Stimulated activated CD4-positive, alpha-beta T cell treated with anti-CD3 and anti-CD28 coated beads, Interleukin-1b, Interleukin-23, amount 100 ng/mL, for 1 hour (primary cell): Measurements from ENCODE around the gene ZC3H8.
A peak's percentile ranks its signal among the peaks of the same experiment; 100 is the strongest.

Experiments
- DNase-seq, 2 donors: peaks; one replicate each; pipeline ENCODE4 v3.0.0-alpha.2; 2020; ENCODE audit warnings: low read depth in 2 of 2

The ZC3H8 gene

GRCh38 chr2:112195167-112195766 is 59.6 kb downstream of the ZC3H8 start:
- no peak for DNase-seq

- DNase-seq, result no peak
Measured at GRCh38 chr2:112194482-112194881, 60.4 kb downstream of the ZC3H8 start.

GRCh38 chr2:112194028-112194427 is 60.8 kb downstream of the ZC3H8 start:
- DNase-seq, result no peak

DNA sequence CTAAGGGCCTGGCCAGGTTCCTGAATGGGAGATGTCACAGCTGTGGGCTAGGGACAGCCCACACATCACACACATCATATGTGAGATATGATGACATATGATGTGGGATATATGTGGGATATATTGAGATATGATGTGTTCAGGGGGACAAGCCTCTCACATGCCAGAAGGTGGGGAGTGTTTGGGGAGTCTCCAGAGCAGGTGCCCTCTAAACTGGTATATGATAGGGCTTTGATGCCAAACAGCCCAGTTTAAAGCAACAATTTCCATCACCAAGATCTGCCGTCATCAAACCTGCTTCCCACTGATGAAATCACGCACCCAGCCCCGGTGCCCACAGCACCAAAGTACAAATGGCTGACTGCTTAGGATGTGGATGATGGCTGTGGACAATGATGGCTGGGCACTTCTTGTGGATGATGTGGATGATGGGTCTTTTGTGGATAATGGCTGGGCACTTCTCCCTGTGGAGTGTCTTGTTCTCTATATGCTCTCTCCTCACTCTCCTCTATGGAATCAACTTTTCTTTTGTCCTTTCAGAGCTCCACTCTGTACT is 65.8 kb downstream of the ZC3H8 start:
- no peak for DNase-seq

GRCh38 chr2:112187805-112188596 is 66.8 kb downstream of the ZC3H8 start:
- DNase-seq, result peak; percentile 44 to 70

- DNase-seq, result no peak
Measured at GRCh38 chr2:112187046-112187715, 67.7 kb downstream of the ZC3H8 start.

GRCh38 chr2:112185131-112185530 is 69.7 kb downstream of the ZC3H8 start:
- no peak for DNase-seq

GRCh38 chr2:112184121-112184520 is 70.7 kb downstream of the ZC3H8 start:
- DNase-seq, result no peak

DNA sequence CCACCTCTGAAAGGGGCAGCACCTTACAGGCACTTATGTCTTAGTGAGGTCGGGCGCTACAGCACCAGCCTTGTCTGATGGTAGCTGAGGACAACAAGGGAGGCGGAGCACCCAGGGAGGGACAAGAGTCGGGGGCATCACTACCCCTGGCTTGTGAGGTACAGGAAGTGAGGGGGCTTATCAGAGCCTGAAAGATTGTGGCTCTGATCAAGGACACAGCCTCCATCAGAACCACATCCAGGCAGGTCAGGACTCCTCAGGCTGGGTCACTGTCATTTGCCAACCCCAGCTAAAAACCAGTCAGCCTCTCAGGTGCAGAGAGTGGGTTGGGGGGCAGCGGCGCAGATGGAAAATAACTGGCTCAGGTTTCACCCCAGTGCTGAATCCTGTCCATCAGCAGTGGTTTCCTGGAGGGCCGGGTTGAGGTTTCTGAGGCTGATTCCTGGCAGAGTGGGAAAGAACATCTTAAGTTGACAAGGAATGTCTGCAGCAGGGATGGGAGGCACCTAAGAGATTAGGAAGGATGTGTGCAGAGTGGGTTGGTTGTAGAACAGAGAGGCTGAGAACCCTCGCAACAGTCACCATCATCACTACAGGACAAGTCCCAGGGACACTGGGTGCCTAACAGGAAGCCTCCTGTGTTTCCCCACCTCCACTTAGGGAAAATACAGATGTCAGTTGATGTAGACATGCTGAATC is 71.4 kb downstream of the ZC3H8 start:
- DNase-seq, result no peak

- DNase-seq, result peak in 1 of 2 donors; percentile 21
Measured at GRCh38 chr2:112182581-112183034, 72.2 kb downstream of the ZC3H8 start.

GRCh38 chr2:112181571-112182290 is 73.1 kb downstream of the ZC3H8 start:
- peak in 1 of 2 donors; percentile 50 for DNase-seq

- DNase-seq, result no peak
Measured at GRCh38 chr2:112175958-112176573, 78.8 kb downstream of the ZC3H8 start.

DNA sequence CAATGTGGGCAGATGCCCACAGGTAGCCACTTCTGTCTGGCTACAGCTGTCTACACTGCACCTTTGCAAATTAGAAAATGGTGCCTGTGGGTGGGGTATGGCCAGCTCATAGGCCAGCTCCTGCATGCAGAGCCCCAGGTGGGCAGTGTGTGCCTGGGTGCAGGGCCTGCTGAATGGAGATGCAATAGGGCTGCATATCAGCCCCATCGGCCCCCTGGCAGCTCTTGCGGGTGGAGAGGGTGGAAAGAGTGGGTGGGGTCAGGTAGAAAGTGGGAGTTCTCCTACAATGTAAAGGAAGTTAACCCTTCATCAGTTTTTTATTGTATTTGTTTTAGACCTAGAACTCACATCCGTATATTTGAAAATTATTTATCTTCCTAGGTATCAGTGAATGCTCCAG is 79.5 kb downstream of the ZC3H8 start:
- no peak for DNase-seq

DNA sequence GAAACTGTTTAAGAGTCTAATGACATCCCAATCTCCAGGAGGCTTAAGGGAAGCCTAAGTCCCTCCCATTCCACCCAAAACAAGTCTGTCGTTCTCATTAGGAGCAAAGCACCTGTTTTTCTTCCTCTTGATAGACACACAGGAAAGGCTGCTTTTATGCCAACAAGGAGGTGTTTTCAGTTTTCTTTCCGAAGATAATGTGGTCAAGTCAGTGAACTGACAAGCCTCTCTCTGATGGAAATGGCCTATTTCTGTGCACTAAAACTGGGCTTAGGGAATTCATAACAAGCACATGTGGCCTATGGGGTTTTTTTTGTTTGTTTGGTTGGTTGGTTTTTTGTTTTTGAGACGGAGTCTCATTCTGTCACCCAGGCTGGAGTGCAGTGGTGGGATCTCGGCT is 80.5 kb downstream of the ZC3H8 start:
- no peak for DNase-seq

- no peak for DNase-seq
Measured at GRCh38 chr2:112173646-112174319, 81.1 kb downstream of the ZC3H8 start.

GRCh38 chr2:112170495-112170894 is 84.3 kb downstream of the ZC3H8 start:
- DNase-seq, result no peak

GRCh38 chr2:112168422-112169124 is 86.3 kb downstream of the ZC3H8 start:
- DNase-seq, result no peak

GRCh38 chr2:112166806-112167499 is 87.9 kb downstream of the ZC3H8 start:
- DNase-seq, result no peak

DNA sequence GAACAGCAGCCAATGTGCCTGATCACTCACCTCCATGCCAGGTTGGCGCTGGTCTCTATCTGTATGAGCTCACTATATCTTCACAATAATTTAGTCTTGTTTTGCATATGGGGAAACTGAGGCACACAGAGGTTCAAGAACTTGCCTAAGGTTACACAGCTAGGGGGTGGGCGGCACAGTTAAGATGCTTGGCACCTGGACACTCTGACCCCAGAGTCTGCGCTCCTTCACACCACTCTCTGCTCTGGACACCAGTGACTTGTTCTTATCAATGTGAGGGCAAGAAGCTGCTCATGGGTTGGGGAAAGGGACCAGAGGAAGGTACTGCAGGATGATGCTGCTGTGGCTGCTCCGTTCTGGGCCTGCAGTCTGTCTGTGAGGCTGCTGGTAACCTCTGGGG is 89.5 kb downstream of the ZC3H8 start:
- no peak for DNase-seq
